ENCODE data around the gene PCDHB11.
"Not testable (repeated sequence)": the region's sequence is repeated elsewhere in the genome, so short reads cannot be mapped to it uniquely, and the experiment has no call there.

The PCDHB11 gene

DNA sequence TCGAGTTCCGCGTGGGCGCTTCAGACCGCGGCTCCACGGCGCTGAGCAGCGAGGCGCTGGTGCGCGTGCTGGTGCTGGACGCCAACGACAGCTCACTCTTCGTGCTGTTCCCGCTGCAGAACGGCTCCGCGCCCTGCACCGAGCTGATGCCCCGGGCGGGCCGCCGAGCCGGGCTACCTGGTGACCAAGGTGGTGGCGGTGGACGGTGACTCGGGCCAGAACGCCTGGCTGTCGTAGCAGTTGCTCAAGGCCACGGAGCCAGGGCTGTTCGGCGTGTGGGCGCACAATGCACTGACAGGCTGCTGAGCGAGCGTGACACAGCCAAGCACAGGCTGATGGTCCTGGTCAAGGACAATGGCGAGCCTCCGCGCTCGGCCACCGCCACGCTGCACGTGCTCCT is 42.1 kb downstream of the PCDHB11 start:
- no peak for DNase-seq (ENCODE audit: low spot score)

DNA sequence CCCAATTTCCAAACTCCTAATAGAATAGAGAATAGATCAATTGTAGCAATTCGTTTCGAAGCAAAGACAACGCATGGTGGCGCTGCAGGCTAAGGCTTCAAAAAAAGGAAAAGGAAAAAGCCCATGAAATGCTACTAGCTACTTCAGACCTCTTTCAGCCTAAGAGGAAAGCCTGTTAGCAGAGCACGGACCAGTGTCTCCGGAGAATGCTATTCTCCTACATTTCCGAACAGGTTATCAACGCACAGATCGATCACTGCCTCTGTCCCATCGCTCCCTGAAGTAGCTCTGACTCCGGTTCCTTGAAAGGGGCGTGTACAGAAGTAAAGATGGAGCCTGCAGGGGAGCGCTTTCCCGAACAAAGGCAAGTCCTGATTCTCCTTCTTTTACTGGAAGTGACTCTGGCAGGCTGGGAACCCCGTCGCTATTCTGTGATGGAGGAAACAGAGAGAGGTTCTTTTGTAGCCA is 45.9 kb downstream of the PCDHB11 start, which contains the start of gene PCDHB15:
PCDHB15 (plus strand) TSS at position 146 of the 468 bp plus-strand sequence; CDS start at position 330, 184 bp downstream.
- DNase-seq (ENCODE audit: low spot score), result peak; percentile 33

- not testable (repeated sequence) for DNase-seq (ENCODE audit: low spot score)
Measured at GRCh38 chr5:141246971-141247370, 47.5 kb downstream of the PCDHB11 start.

GRCh38 chr5:141247434-141247833 is 48.0 kb downstream of the PCDHB11 start:
- not testable (repeated sequence) for DNase-seq (ENCODE audit: low spot score)

- DNase-seq (ENCODE audit: low spot score), result no peak
Measured at GRCh38 chr5:141250576-141250975, 51.1 kb downstream of the PCDHB11 start.
